IMR-90 (cell line): ENCODE data around the gene GTF2A2. TPM values are rescaled to one million over a fixed set of nuclear protein-coding genes. Genes with fewer than 3 reads are reported as not detected.

ENCODE experiments used
- ATAC-seq: fragments of 200-7000 bp; cut with Tn5 transposase; 2 replicates; pipeline ENCODE4 v1.9.1; 2020; ENCODE audit warnings: low read depth, mild to moderate bottlenecking, moderate library complexity
- BruUV-seq: library from RNA; stranded (reverse); fragments of 400-500 nt; replicated peaks from 2 replicates; lab custom pipeline; 2021; lab: Mats Ljungman, UMichigan
- CTCF ChIA-PET: fragments of 300-600 bp; formaldehyde crosslinking; extraction: SDS; loops from one replicate; lab custom pipeline; 2021; ENCODE audit warnings: antibody characterized with exemption; lab: Yijun Ruan, JAX
- POLR2A ChIA-PET: fragments of 300-600 bp; sonication (Branson Sonifier 250); formaldehyde crosslinking; loops from one replicate; lab custom pipeline; 2022; ENCODE audit warnings: antibody characterized with exemption; ENCODE audit not compliant: unreplicated experiment; lab: Charles Lee
- DNase-seq: peaks from one replicate; pipeline ENCODE4 v3.0.0; 2013
- H2AFZ ChIP-seq: replicated peaks from 2 replicates; pipeline ENCODE3; 2013; ENCODE audit warnings: low read length, mild to moderate bottlenecking; ENCODE audit not compliant: poor library complexity
- H2AK5ac ChIP-seq: 2 replicates; pipeline ENCODE4 v1.6.1; 2013; ENCODE audit warnings: low read depth, low read length, inconsistent platforms
- H2AK9ac ChIP-seq: replicated peaks from 2 replicates; pipeline ENCODE3; 2013; ENCODE audit warnings: mild to moderate bottlenecking, low read depth, low read length, moderate library complexity; ENCODE audit not compliant: poor library complexity
- H2BK120ac ChIP-seq: 2 replicates; pipeline ENCODE4 v1.6.1; 2013; ENCODE audit warnings: low read depth, low read length, inconsistent platforms
- H2BK15ac ChIP-seq: 3 replicates; pipeline ENCODE4 v1.6.1; 2013; ENCODE audit warnings: low read depth, low read length, inconsistent platforms
- H2BK20ac ChIP-seq: 2 replicates; pipeline ENCODE4 v1.6.1; 2013; ENCODE audit warnings: low read depth, mild to moderate bottlenecking, inconsistent platforms, low read length, moderate library complexity
- H2BK5ac ChIP-seq: 2 replicates; pipeline ENCODE4 v1.6.1; 2013; ENCODE audit warnings: mild to moderate bottlenecking, low read depth, low read length, inconsistent platforms; ENCODE audit not compliant: poor library complexity, severe bottlenecking
- H3K14ac ChIP-seq: replicated peaks from 2 replicates; pipeline ENCODE4 v1.6.1; 2013; ENCODE audit warnings: low read depth, low read length, inconsistent platforms
- H3K18ac ChIP-seq: 2 replicates; pipeline ENCODE4 v1.6.1; 2013; ENCODE audit warnings: low read depth, low read length, control low read depth
- H3K23ac ChIP-seq: 2 replicates; pipeline ENCODE4 v1.6.1; 2013; ENCODE audit warnings: low read depth, low read length, inconsistent platforms
- H3K27ac ChIP-seq: 2 replicates; pipeline ENCODE4 v1.5.1; 2013; ENCODE audit warnings: mild to moderate bottlenecking, control low read depth, low read length; ENCODE audit not compliant: insufficient read depth
- H3K27me3 ChIP-seq: 2 replicates; pipeline ENCODE4 v1.6.1; 2013; ENCODE audit warnings: low read length; ENCODE audit not compliant: control insufficient read depth, insufficient read depth
- H3K36me3 ChIP-seq: 2 replicates; pipeline ENCODE4 v1.6.1; 2013; ENCODE audit warnings: low read length, mixed read lengths; ENCODE audit not compliant: control insufficient read depth, insufficient read depth
- H3K4ac ChIP-seq: 2 replicates; pipeline ENCODE4 v1.6.1; 2013; ENCODE audit warnings: low read depth, low read length, inconsistent platforms
- H3K4me1 ChIP-seq: 2 replicates; pipeline ENCODE4 v1.6.1; 2013; ENCODE audit warnings: low read length, mixed read lengths; ENCODE audit not compliant: control insufficient read depth, insufficient read depth
- H3K4me2 ChIP-seq: 2 replicates; pipeline ENCODE4 v1.6.1; 2013; ENCODE audit warnings: low read depth, mild to moderate bottlenecking, control low read depth, low read length, moderate library complexity
- H3K4me3 ChIP-seq: 2 replicates; pipeline ENCODE4 v1.5.1; 2013; ENCODE audit warnings: low read depth, mild to moderate bottlenecking, control low read depth, low read length, moderate library complexity; ENCODE audit not compliant: insufficient read depth
- H3K56ac ChIP-seq: 2 replicates; pipeline ENCODE4 v1.6.1; 2013; ENCODE audit warnings: low read length, inconsistent platforms; ENCODE audit not compliant: insufficient read depth; ENCODE audit errors: extremely low read depth
- H3K79me1 ChIP-seq, 2 experiments: 2 replicates each; pipeline ENCODE4 v1.6.1; 2013; ENCODE audit warnings: low read length in 2 of 2, inconsistent platforms in 1 of 2, low read depth in 1 of 2
- H3K9ac ChIP-seq: 2 replicates; pipeline ENCODE4 v1.6.1; 2013; ENCODE audit warnings: low read depth, low read length, control low read depth
- H3K9me1 ChIP-seq: 2 replicates; pipeline ENCODE4 v1.6.1; 2013; ENCODE audit warnings: low read length, inconsistent platforms; ENCODE audit not compliant: insufficient read depth
- H3K9me3 ChIP-seq: 2 replicates; pipeline ENCODE4 v1.6.1; 2013; ENCODE audit warnings: low read length; ENCODE audit not compliant: control insufficient read depth, insufficient read depth
- H4K20me1 ChIP-seq: 2 replicates; pipeline ENCODE4 v1.6.1; 2013; ENCODE audit warnings: low read length, inconsistent platforms; ENCODE audit not compliant: insufficient read depth
- H4K5ac ChIP-seq: 2 replicates; pipeline ENCODE4 v1.6.1; 2013; ENCODE audit warnings: mild to moderate bottlenecking, low read depth, low read length, control low read depth
- H4K8ac ChIP-seq, 2 experiments: 2 replicates each; pipeline ENCODE4 v1.6.1; 2013; ENCODE audit warnings: low read depth in 2 of 2, low read length in 2 of 2, control low read depth in 1 of 2, inconsistent platforms in 1 of 2
- H4K91ac ChIP-seq: 2 replicates; pipeline ENCODE4 v1.6.1; 2013; ENCODE audit warnings: low read depth, low read length, inconsistent platforms; ENCODE audit not compliant: insufficient read depth
- MXI1 ChIP-seq: IDR thresholded peaks from 2 replicates; pipeline ENCODE4 v1.6.1; 2012; ENCODE audit warnings: low read depth, mild to moderate bottlenecking, low read length, moderate library complexity, borderline replicate concordance
- RFX5 ChIP-seq: IDR thresholded peaks from 2 replicates; pipeline ENCODE4 v1.8.0; 2012; ENCODE audit warnings: low read depth, mild to moderate bottlenecking, low read length, moderate library complexity
- WGBS, 2 experiments: methylation state at CpG; one replicate each; pipeline versions ENCODE4 v1.1.5 to v1.1.7; 2013; ENCODE audit warnings: missing lambda C conversion rate in 2 of 2; ENCODE audit not compliant: insufficient read length in 1 of 2; ENCODE audit errors: extremely low coverage in 2 of 2; 5-methylcytosine and 5-hydroxymethylcytosine counted together
- dilution Hi-C: fragments of 300-500 bp; cut with HindIII; formaldehyde crosslinking; loops from one replicate; pipeline ENCODE4 v1.14.3; 2018; ENCODE audit warnings: low sequenced_read_pairs; ENCODE audit not compliant: unreplicated experiment
- in situ Hi-C: fragments of 300-500 bp; cut with MboI; formaldehyde crosslinking; loops from 3 replicates; pipeline ENCODE4 v1.14.3; 2019; ENCODE audit warnings: low sequenced_read_pairs, inconsistent platforms, mixed read lengths
- intact Hi-C: fragments of 100-400 bp; cut with micrococcal nuclease; formaldehyde crosslinking; loops from 2 replicates; pipeline ENCODE4 v1.10.0; 2022
- polyA plus RNA-seq, 3 experiments: library from polyadenylated mRNA; depleted of rRNA; stranded (reverse); fragments of >200 nt; gene quantifications; 2 replicates each; pipeline ENCODE4 v1.2.3, GENCODE V29; 2012; ENCODE audit warnings: low replicate concordance in 1 of 3
- total RNA-seq: library from RNA; depleted of rRNA; stranded (reverse); fragments of >200 nt; gene quantifications from 2 replicates; pipeline ENCODE4 v1.2.3, GENCODE V29; 2012
- TF ChIP-seq, protein P1 (sequence below): fragments of 150-350 bp; IDR thresholded peaks from 2 replicates; pipeline ENCODE4 v1.6.1; 2017; ENCODE audit warnings: mild to moderate bottlenecking, antibody characterized with exemption, low read length, low read depth

GTF2A2 gene
- total and polyA plus RNA-seq, 2 of the 4 experiments (the other 2 are of a cell fraction) = 10.2 to 29.9 TPM

DNA sequence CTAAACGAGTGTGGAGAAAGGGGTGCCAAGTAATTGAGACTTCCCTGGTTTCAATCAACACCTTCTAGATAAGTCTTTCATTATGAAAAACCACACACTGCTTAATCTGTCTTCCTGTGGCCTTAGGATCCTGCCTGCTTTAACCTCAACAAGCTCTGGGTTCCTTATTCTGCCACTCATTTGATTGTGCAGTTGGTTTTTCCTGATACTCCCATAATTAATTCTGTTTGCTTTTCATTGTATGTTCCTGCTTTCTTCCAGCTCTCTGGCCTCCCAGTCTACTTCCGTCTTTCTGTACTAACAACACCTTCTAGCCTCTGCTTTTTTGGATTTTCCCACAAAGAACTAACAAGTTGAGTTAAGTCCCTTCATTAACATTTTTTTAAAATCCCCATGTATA, 66.0 kb downstream of the GTF2A2 start:
- Histone ChIP-seq H3K9ac (no peak overlapping the region), H3K27ac (no peak overlapping the region), H2AK5ac (no peak overlapping the region), H2BK20ac (no peak overlapping the region), H2AK9ac (no peak overlapping the region), H3K14ac (no peak overlapping the region), H3K4ac (no peak overlapping the region), H2BK120ac (no peak overlapping the region), H4K91ac (no peak overlapping the region), H4K20me1 (no peaks in the 10 kb centered on the region), H2BK5ac (no peak overlapping the region), H3K79me1 (no peaks in the 10 kb centered on the region), H3K4me2 (no peak overlapping the region), H3K23ac (no peak overlapping the region), H3K4me3 (no peak overlapping the region), H3K56ac (no peak overlapping the region), H2BK15ac (no peak overlapping the region), H3K4me1 (no peaks in the 10 kb centered on the region), H4K5ac (no peak overlapping the region), H4K8ac (no peak overlapping the region), H3K9me1 (no peaks in the 10 kb centered on the region), H3K36me3 (no peaks in the 10 kb centered on the region), H2AFZ (no peak overlapping the region), H3K27me3 (peaks cover 2% of the 10 kb centered on the region; the same call in 1 of the 2 replicates), H3K9me3 (no peaks in the 10 kb centered on the region), H3K18ac (no peak overlapping the region)
- TF ChIP-seq, protein P1, sequence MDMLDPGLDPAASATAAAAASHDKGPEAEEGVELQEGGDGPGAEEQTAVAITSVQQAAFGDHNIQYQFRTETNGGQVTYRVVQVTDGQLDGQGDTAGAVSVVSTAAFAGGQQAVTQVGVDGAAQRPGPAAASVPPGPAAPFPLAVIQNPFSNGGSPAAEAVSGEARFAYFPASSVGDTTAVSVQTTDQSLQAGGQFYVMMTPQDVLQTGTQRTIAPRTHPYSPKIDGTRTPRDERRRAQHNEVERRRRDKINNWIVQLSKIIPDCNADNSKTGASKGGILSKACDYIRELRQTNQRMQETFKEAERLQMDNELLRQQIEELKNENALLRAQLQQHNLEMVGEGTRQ = no peak
- no peak for TF ChIP-seq RFX5
- no peak for TF ChIP-seq MXI1
- ATAC-seq (no peak), DNase-seq (no peak)
- ChIA-PET CTCF (no interaction called here), POLR2A (no interaction called here)
- intact Hi-C loops (no loop called here), dilution Hi-C loops (no loop called here), in situ Hi-C loops (no loop called here)
- BruUV-seq = no TSS peak
- WGBS, 2 experiments = no CpG with 5 or more reads among the region's 2 CpGs
